Occipital lobe (tissue), 2 donors: Measurements from ENCODE around the gene ZNF25. TPM values are rescaled to one million over a fixed set of nuclear protein-coding genes. Genes with fewer than 3 reads are reported as not detected.
"Not testable (repeated sequence)": the region's sequence is repeated elsewhere in the genome, so short reads cannot be mapped to it uniquely, and the experiment has no call there.

Experiments
- DNase-seq: peaks from one replicate; lab custom pipeline; 2025; lab: John Stamatoyannopoulos, UW
- total RNA-seq: library from RNA; depleted of rRNA; stranded (reverse); fragments of >200 nt; gene quantifications from one replicate; pipeline ENCODE4 v1.2.3, GENCODE V29; 2014

ZNF25 gene
- total RNA-seq = 66.8 TPM

- DNase-seq = peak; percentile 97
Measured at GRCh38 chr10:37976091-37976879, at the start of gene ZNF25. Gene ZNF25, minus strand, starts transcription at chr10:37976647. Its CDS starts 4,925 bp downstream, at chr10:37971722.

- DNase-seq = no peak
Measured at GRCh38 chr10:38025283-38025682, 48.8 kb upstream of the ZNF25 start.

- DNase-seq = not testable (repeated sequence)
Measured at GRCh38 chr10:38019124-38019523, 42.7 kb upstream of the ZNF25 start.

GRCh38 chr10:38016354-38016753 lies 39.9 kb upstream of the ZNF25 start:
- DNase-seq = no peak

GRCh38 chr10:38010119-38010903 lies 33.9 kb upstream of the ZNF25 start, which contains the start of gene ZNF33A:
Gene ZNF33A, plus strand, starts transcription at chr10:38010675. Its CDS starts 1,667 bp downstream, at chr10:38012342.
- DNase-seq = peak; percentile 93

- DNase-seq = no peak
Measured at GRCh38 chr10:38007991-38008390, 31.5 kb upstream of the ZNF25 start.

- no peak for DNase-seq
Measured at GRCh38 chr10:38007551-38007950, 31.1 kb upstream of the ZNF25 start.

GRCh38 chr10:38003588-38003987 lies 27.1 kb upstream of the ZNF25 start:
- DNase-seq = no peak

GRCh38 chr10:38003026-38003425 lies 26.6 kb upstream of the ZNF25 start:
- no peak for DNase-seq

- DNase-seq = not testable (repeated sequence)
Measured at GRCh38 chr10:38000474-38000873, 24.0 kb upstream of the ZNF25 start.

- DNase-seq = not testable (repeated sequence)
Measured at GRCh38 chr10:37998920-37999319, 22.5 kb upstream of the ZNF25 start.

GRCh38 chr10:37992083-37992482 lies 15.6 kb upstream of the ZNF25 start:
- DNase-seq = no peak

- DNase-seq = no peak
Measured at GRCh38 chr10:37991655-37992054, 15.2 kb upstream of the ZNF25 start.

GRCh38 chr10:37976880-37977203 lies 395 bp upstream of the ZNF25 start:
- DNase-seq = no peak

- DNase-seq = no peak
Measured at GRCh38 chr10:37975401-37975991, 951 bp downstream of the ZNF25 start.

GRCh38 chr10:37972396-37972795 lies 4.1 kb downstream of the ZNF25 start:
- DNase-seq = no peak

- no peak for DNase-seq
Measured at GRCh38 chr10:37965006-37965405, 11.4 kb downstream of the ZNF25 start.

GRCh38 chr10:37960591-37961137 lies 15.8 kb downstream of the ZNF25 start:
- no peak for DNase-seq

- DNase-seq = no peak
Measured at GRCh38 chr10:37957841-37958240, 18.6 kb downstream of the ZNF25 start.

GRCh38 chr10:37952926-37953325 lies 23.5 kb downstream of the ZNF25 start:
- no peak for DNase-seq

- no peak for DNase-seq
Measured at GRCh38 chr10:37952043-37952755, 24.2 kb downstream of the ZNF25 start.
